Activated CD8-positive, alpha-beta memory T cell treated with anti-CD3 and anti-CD28 coated beads for 36 hours (primary cell): ENCODE data around the gene HYDIN. TPM values are rescaled to one million over a fixed set of nuclear protein-coding genes. Genes with fewer than 3 reads are reported as not detected.
"Not testable (repeated sequence)": the region's sequence is repeated elsewhere in the genome, so short reads cannot be mapped to it uniquely, and the experiment has no call there.

Experiments
- CTCF ChIA-PET: fragments of 350-600 bp; sonication (Branson Sonifier 250); formaldehyde crosslinking; loops from one replicate; lab custom pipeline; 2021; ENCODE audit warnings: antibody characterized with exemption; lab: Charles Lee
- POLR2A ChIA-PET: fragments of 350-600 bp; sonication (Branson Sonifier 250); formaldehyde crosslinking; loops from one replicate; lab custom pipeline; 2021; ENCODE audit warnings: antibody characterized with exemption; lab: Charles Lee
- total RNA-seq, 2 experiments: library from RNA; stranded (reverse); gene quantifications; one replicate each; pipeline ENCODE4 v1.2.3, GENCODE V29; 2021

The HYDIN gene
- total RNA-seq, 2 experiments from 2014 or later = not detected

DNA sequence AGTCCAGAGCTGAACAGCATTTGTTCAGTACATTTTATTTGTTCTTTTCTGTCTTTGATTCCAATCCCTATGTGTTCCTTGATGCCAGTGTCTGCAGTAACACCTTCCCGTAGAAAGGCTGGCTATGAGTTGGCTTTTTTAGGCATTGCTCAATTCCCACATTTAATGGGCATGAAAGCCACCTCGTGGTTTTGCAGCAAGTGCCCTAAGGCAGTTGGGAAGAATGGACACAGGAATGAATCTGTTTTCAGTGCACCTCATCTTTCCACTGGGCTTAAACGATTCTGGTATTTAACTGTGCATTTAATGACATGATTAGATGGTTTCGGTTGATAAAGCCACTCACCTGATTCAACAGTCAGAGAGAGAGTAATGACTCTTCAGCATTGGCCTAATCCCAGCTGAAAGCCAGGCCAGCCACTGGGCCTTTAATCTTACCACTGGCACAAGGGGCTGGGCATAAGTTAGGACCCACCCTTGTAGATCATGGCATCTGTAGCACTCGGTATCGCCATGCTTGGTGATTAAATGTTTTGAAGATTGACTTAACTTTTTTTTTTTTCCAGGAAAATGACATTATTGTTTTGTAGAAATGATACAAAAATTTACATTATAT lies 211.3 kb downstream of the HYDIN start:
- CTCF ChIA-PET, POLR2A ChIA-PET: not testable (repeated sequence)

DNA sequence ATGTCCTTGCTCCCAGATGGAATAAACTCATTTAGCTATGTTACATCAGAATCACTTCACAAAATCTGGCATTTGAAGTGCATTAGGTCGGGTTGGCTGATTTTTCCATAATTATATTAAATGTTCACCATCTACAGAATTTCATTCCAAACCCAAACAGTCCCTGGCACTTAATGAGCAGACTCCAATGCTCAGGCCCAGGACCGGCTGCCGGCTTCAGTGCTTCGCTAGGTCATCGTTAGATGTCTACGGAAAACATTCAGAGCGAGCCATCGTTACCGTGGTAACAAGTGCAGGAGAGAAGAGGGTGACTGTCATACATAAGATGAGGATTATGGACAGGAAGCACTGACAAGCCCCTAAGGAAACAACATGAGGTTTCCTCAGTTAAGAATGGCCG lies 215.1 kb downstream of the HYDIN start:
- CTCF ChIA-PET, POLR2A ChIA-PET: not testable (repeated sequence)

DNA sequence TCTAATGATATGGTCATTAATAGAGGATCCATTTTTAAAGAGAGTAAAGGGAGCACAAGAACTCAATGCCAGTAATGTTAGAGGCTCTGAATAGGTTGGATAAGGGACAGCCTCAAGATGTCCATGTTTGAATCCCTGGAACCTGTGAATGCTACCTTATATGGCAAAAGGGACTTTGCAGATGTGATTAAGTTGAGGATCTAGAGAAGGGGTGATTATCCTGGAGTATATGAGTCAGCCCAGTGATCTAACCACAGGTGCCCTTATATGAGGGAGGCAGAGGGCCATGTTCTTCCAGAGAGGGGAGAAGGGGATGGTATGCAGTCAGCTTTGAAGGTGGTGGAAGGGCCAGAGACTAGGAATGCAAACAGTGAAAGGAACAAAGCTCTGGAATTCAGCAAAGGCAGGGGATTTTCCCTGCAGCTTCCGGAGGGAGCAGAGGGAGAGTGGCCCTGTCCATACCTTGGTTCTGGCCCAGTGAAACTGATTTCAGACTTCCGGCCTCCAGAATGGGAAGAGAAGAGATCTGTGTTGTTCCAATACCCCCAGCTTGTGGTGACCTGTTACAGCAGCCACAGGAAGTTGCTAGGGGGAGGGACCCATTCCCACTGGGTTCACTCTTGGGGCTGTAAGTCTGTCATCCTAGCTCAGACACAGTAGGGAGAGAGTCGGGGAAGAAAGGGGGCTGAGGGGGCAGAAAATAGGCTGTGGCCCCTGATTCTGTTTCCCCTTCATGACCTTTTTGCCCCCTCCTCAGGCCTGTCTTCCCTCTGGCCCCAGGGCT lies 220.9 kb downstream of the HYDIN start:
- CTCF ChIA-PET, POLR2A ChIA-PET: not testable (repeated sequence)

DNA sequence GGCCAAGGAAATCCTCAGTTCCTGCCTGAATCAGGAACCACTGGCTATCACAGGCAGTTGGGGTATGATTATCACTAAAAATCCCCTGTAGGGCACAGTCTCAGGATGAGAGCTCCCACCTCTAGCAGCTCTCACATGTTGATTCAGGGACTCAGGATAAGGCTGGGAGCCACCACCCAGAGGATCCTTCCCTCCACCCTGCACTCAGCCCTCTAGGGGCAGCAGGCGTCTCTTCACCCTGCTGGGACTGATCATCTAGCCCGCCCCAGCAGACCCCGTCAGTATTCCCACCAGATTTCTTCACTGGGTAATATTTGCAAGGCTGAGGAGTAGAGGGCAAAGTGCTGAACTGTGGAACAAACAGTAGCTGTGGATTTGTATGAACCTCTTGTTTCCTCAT lies 224.0 kb downstream of the HYDIN start:
- POLR2A ChIA-PET, CTCF ChIA-PET: not testable (repeated sequence)

DNA sequence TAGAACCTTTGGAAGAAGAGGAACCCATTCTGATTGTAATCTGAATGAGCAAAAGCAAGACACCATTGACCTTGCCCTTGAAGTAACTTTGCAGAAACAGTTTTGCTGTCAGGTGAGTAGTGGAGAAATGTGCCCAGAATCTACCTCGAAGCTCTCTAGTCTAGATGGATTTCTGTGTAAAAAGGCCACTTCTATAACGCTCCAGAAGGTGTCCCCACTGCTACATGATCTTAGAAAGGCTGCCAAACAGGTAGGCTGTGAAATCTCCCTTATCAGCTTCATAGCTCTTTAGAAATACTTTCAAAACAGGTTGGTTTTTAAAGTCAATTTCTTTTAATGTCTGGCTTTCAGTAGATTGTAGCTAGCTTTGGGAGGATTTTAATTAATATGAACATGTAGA lies 230.8 kb downstream of the HYDIN start:
- POLR2A ChIA-PET = not testable (repeated sequence)

DNA sequence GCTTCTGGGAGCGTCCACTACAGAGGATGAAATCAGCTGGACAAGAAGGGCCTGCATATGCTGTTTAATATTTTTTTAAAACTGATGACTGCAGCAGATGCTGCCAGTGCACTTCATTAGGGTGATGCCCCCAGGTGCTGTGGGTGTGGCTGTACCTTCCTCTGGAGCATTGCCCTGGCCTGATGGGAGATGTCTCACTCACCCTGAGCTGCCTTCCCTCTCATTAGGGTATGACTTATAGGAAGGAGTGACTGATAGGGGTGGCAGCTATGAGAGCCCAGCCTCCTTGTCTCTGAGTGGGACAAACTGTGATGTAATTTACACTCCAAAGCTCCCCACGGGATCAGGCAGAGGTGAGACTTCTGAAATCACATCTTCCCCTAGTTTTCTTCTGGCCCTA lies 234.7 kb downstream of the HYDIN start:
- POLR2A ChIA-PET, CTCF ChIA-PET: not testable (repeated sequence)

More for the DNA sequence above, 230.8 kb downstream of the HYDIN start:
- CTCF ChIA-PET = not testable (repeated sequence)

DNA sequence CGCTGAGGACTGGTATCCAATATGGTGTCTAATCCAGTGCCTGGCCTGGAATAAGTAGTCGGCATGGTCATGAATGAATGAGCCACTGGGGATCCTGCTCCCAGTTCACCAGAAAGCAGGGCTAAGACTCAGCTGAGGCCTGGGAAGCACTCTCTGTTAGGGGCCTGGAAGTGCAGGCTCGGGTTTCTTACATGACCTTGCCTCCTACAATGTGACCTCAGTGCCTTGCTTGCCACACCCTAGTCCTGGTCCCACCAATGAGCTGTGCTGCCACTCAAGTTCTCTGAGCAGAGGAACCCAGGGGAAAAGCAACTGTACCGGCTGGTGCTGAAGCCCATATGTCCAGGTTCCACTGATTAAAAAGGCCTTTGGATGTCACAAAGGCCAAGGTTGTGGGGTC lies 238.0 kb downstream of the HYDIN start:
- CTCF ChIA-PET, POLR2A ChIA-PET: not testable (repeated sequence)

DNA sequence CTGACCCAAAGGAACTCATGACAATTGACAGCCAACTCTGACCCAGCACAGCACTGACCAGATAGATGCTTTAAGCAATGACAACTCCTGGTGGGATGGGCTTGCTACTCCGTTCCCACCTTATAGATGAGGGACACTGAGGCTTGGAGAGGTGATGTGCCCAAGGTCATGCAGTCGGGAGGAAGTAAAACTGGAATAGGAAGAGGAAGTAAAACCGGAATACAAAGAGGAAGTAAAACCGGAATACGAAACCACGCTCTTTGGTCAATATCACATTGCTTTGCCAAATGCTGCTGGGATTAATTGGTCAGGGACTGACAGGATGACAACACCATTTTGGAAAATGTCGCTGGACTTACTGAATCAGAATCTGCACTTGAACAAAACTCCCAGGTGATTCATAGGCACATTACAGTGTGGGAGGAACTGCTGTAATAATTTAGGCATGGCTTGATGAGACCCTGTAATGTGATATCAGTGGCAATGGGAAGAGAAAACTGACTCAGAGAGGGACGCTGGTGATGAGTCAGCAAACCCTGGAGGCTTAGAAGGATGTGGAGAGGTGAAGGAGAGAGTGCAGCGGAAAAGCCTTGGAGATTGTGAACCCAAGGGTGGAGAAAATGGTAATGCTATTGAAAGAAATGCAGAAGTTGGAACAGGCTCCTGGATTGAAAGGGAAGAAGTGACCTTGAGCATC lies 243.4 kb downstream of the HYDIN start:
- POLR2A ChIA-PET, CTCF ChIA-PET: not testable (repeated sequence)

DNA sequence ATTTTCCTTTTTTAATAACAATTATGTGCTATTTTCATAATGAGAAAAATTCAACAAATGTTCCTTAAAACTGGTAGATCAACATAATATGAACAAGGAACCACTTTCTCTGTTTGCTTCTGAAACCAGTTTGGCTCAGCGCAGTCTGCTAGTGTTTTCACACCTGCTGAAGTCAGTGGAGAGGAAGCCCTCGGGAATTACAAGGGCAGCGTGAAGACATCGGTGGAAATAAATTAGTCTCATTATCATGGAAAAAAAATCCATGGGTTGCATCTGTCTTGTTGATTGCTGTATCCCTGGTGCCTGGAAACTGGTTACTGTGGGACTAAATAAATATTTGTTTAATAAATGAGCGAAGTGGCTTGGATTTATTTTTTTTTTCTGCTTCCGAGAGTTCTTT lies 245.8 kb downstream of the HYDIN start:
- POLR2A ChIA-PET, CTCF ChIA-PET: not testable (repeated sequence)

DNA sequence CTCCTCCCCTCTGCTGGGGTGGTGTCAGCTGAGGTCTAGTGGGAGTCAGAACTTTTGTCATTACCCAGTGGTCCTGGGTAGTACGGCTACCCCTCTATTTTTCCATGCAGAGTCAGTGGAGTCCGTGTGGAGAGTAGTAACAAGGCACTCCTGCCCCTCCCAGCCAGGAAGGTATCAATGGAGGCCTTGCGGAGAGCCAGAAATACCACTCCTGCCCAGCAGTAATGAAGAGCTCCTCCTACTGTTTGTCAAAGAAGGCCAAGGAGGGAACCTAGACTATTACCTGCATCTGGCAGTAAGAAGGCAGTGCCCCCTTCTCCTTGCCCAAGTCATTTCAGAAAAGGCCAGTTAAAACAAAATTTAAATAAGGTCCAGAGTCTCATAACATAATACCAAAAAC lies 262.2 kb downstream of the HYDIN start:
- POLR2A ChIA-PET, CTCF ChIA-PET: not testable (repeated sequence)

DNA sequence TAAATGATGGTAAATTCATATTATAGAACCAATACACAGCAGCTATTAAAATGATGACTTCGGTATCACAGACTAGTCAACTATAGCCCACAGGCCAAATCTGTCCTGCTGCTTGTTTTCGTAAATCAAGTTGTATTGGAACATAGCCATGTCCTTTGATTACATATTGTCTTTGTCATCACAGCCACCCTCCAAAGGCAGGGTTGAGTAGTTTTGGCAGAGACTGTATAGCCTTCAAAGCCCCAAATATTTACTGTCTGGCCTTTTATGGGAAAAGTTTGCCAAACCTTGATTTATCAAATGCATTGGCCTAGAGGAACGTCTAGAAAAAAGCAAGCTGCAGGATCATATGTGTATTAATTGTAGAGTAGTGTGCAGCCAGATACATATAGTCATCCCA lies 270.4 kb downstream of the HYDIN start:
- CTCF ChIA-PET, POLR2A ChIA-PET: not testable (repeated sequence)

DNA sequence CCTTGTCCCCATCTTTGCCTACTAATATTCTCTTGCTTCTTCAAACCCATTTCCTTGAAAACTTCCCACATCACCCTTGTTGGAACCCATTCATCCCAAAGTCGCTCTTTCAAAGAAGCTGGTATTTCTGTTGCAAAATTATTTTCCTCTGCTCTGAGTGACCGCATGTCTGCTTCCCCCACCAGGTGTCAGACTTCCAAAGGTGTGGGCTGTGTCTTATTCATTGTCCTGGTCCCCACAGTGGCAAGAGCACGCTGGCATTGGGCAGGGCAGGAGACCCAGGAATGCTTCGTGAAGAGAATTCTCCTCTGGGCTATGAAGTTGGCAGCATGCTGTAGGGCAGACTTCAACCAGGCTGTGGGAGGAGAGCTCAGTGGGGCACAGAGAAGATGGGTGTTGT lies 275.6 kb downstream of the HYDIN start:
- CTCF ChIA-PET, POLR2A ChIA-PET: not testable (repeated sequence)

DNA sequence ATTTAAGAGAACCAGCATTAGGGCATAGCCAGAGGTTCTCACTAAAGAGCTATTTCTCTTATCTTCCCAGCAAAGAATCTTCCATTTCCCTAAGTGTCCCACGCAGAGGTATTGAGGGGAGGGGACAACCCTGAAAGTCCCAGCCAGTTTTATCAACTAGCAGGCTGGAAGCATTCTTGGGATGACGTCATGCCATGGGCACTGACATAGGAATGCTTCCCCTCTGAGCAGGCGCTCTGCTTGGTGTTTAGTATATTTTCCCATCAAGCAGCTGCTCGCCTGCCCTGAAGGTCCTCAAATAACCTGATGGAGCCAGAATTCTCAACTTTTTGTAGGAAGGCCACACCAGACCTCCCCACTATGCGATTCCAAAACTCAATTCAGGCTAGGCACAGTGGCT lies 276.7 kb downstream of the HYDIN start:
- CTCF ChIA-PET, POLR2A ChIA-PET: not testable (repeated sequence)

DNA sequence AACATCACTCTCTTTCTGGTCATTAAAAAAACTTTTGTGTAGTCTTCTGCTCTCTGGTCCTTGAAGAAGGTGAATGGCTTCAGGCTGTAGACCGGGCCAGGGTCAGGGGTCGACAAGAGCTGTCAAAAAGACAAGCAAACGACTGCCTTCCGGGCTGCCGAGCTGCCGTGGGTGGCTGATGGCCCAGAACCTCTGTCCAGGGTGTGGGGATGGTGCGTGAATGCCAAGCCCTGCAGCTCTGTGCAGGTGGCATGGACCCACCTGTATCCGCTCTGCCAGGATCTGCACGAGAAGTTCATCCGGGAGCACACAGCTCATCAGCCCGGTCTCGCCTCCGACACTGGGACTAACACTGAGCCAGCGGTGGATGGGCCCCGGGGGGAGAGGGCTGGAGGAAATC lies 287.0 kb downstream of the HYDIN start:
- CTCF ChIA-PET, POLR2A ChIA-PET: not testable (repeated sequence)

DNA sequence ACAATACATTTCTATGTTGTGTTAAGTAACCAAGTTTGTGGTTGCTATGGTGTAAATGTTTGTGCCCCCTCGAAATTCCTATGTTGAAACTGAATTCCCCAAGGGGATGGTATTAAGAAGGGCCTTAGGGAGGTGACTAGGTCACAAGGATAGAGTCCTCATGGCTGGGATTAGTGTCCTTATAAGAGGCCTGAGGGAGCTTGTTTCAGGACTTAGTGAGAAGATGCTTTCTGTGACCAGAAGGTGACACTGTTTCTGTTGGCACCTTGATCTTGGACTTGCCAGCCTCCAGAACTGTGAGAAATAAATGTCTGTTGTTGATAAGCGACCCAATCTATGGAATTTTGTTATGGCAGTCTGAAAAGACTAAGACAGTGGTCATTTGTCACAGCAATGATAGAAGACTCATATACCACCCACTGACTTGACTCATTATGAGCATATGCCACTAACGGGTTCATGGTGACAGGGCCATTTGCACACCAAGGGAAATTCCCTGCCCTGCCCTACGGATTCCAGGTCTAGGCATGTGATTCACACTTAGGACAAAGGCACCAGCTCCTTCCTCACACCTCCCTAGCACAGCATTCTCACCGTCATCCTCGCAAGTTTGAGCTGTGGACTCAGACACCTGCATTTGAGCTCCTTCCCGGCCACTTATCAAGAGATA lies 290.7 kb downstream of the HYDIN start:
- CTCF ChIA-PET = not testable (repeated sequence)

DNA sequence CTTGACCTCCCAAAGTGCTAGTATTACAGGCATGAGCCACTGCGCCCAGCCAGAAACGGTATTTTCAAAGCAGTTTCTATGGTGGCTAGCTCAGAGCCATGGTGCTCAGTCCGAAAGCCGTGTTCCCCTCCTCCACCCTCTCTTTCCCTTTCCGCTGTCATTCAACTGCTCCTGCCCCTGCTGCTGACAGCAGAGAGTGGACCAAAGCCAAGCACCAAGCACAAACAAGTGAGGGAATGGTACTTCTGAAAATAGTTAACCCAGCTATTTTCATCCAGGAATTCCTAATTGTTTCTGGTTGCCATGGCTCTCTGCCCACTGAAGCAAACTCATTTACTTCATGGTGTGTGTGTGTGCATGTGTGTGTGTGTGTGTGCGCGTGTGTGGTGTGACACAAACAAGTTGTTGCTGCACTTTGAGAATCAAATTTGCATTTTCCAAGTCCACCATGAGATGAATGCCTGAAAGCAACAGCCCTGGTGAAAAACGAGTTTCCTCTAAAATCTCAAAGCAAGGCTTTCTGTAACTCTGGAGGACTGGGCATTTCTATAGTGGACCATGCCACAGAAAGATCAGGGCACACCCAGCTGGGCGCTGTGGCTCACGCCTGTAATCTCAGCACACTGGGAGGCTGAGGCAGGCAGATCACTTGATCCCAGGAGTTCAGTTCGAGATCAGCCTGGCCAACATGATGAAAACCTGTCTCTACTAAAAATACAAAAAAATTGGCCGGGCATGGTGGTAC lies 293.6 kb downstream of the HYDIN start:
- CTCF ChIA-PET, POLR2A ChIA-PET: not testable (repeated sequence)

More for the DNA sequence above, 290.7 kb downstream of the HYDIN start:
- POLR2A ChIA-PET = not testable (repeated sequence)

DNA sequence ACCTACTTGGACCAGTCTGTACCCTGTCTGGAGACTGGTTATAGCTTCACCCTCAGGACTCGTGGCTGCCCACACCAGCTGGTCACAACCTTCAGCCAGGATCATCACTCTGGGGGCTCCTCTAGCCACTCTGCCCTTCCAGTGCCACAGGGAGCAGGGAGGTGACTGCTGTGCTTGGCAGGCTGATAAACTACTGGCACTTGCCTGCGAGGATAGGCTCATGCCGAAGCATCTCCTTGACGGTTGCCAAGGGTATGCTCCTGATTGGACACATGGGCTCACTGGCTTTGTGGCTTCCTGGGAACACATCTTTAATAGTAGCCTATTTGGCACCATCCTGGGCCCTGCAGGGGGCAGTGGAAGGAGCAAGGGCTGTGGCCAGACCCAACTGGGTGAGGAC lies 295.2 kb downstream of the HYDIN start:
- CTCF ChIA-PET, POLR2A ChIA-PET: not testable (repeated sequence)

DNA sequence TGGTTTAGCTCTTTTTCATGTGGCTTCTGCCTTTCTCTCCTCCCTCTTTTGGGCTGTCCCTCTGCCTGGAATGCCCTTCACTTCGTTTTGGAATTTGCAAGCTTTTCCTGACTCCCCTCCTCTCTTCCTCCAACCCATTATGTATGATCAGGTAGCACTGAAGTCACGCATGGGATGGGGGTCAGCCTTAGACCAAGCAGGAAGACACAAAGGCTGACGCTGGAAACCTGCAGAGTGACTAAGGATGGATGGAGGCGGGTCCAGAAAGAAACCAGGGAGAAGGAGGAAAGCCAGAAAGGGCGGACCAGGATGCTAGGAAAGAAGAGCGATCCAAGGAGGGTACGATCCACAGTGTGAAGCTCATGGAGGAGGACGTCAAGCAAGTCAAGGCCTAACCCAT lies 296.8 kb downstream of the HYDIN start:
- POLR2A ChIA-PET, CTCF ChIA-PET: not testable (repeated sequence)

DNA sequence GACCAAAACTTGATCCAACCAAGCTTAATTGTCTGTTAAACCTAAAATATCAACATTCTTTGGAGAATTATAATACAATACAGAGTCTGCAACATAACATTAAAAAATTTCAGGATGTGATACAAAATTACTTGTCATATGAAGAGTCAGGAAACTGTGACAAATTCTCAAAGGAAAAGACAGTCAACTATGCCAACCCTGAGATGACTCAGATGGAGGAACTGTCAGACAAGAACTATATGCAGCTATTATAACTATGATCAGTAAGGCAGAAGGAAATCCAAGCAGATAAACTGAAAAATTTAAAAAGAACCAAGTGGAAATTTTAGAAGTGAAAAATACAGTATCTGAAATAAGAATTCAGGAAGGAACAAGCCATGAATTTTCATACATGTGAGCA lies 299.8 kb downstream of the HYDIN start:
- CTCF ChIA-PET, POLR2A ChIA-PET: not testable (repeated sequence)

DNA sequence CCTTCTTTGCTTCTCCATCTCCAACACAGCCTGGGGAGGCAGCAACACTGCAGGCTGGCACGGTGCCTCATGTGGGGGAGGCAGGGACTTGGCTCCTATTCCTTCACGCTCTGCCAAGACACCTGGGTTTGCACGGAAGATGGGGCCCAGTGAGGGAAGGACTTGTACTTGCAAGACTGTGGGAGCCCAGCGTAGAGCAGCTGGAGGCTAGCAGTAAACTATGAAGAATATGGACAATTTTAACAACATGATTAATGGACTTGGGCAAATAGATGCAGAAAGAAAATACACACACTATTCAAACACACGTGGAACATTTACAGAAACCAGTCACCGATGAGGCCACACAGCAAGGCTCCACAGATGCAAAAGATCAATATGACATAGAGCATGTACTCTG lies 308.4 kb downstream of the HYDIN start:
- POLR2A ChIA-PET, CTCF ChIA-PET: not testable (repeated sequence)
